OCI-LY7 (cell line): ENCODE measurements around the gene MYL12A.

Source experiments
- CTCF ChIP-seq: fragments of 200-600 bp; sonication (generic); conservative IDR thresholded peaks from 2 replicates; pipeline ENCODE4 v1.5.1; 2014; ENCODE audit warnings: mild to moderate bottlenecking, antibody characterized with exemption, low read length, moderate library complexity, mixed read lengths
- EZH2phosphoT487 ChIP-seq: fragments of 200-600 bp; sonication (generic); IDR thresholded peaks from 2 replicates; pipeline ENCODE4 v1.6.1; 2018; ENCODE audit warnings: low read depth, borderline replicate concordance, mild to moderate bottlenecking, mixed run types, antibody characterized with exemption, low read length, moderate library complexity, mixed read lengths

GRCh38 chr18:3224223-3224622 lies 23.4 kb upstream of the MYL12A start:
- no peak for TF ChIP-seq CTCF
- TF ChIP-seq EZH2phosphoT487, result no peak
